ENCODE data around the gene PRKAR1B. TPM values are rescaled to one million over a fixed set of nuclear protein-coding genes. Genes with fewer than 3 reads are reported as not detected.

Gene PRKAR1B
- total RNA-seq, 1 experiment from 2014 or later = 51.7 TPM

DNA sequence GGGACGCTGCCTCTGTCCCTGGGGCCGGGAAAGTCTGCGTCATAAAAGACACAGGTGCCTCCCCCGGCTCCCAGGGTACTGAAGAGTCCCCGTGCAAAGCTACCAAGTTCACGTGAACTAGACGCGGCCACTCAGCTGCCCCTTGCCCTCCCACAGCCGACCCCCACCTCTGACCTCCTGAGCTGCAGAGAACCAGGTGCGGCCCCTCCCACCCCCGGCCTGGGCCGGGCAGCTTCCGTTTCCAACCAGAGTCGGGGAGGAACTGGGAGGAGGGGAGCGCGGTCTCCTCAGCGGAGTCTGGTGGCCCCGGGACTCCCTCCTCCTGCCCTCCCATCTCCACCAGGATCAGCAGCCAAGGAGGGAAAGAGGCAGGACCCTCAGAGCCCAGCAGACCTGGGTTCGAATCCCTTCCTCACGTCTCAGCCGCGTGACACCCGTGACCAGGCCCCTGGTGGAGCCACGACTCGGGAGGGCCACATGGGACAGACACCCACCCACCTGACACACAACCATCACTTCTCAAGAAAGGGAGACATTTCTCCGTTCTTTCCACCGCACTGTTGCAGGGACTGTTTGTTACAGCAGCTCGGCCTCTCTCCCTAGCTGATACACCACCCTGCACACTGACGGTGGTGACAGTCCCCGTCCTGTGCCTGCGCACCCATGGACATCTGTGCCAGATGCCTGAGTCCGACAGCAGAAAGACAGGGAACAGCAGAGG lies 170.1 kb downstream of the PRKAR1B start:
- Histone ChIP-seq H3K9me3 (ENCODE audit: insufficient read depth, low read depth) (no peaks in the 10 kb centered on the region), H3K4me3 (no peak overlapping the region), H3F3A (ENCODE audit: insufficient read depth, low read depth) (no peaks in the 10 kb centered on the region), H3K27me3 (ENCODE audit: insufficient read depth, low read depth) (no peaks in the 10 kb centered on the region), H3K4me1 (replicated peaks; ENCODE audit: insufficient read depth) (no peaks in the 10 kb centered on the region), H3K27ac (no peak overlapping the region), H3K4me2 (no peak overlapping the region), H3K36me3 (ENCODE audit: low read depth) (no peaks in the 10 kb centered on the region), H3K9me2 (ENCODE audit: insufficient read depth) (no peaks in the 10 kb centered on the region), H4K20me1 (ENCODE audit: insufficient read depth) (no peaks in the 10 kb centered on the region), H2AFZ (no peak overlapping the region), H3K79me2 (ENCODE audit: low read depth) (no peaks in the 10 kb centered on the region)
- DNase-seq = no peak
- ChIA-PET CTCF (no interaction called here), POLR2A (ENCODE audit: unreplicated experiment) (no interaction called here)
- no TSS peak for BruUV-seq (replicated peaks)
- TF ChIP-seq, protein P1, sequence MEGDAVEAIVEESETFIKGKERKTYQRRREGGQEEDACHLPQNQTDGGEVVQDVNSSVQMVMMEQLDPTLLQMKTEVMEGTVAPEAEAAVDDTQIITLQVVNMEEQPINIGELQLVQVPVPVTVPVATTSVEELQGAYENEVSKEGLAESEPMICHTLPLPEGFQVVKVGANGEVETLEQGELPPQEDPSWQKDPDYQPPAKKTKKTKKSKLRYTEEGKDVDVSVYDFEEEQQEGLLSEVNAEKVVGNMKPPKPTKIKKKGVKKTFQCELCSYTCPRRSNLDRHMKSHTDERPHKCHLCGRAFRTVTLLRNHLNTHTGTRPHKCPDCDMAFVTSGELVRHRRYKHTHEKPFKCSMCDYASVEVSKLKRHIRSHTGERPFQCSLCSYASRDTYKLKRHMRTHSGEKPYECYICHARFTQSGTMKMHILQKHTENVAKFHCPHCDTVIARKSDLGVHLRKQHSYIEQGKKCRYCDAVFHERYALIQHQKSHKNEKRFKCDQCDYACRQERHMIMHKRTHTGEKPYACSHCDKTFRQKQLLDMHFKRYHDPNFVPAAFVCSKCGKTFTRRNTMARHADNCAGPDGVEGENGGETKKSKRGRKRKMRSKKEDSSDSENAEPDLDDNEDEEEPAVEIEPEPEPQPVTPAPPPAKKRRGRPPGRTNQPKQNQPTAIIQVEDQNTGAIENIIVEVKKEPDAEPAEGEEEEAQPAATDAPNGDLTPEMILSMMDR (conservative IDR thresholded peaks at IDR 0.05) = no peak
- TF ChIP-seq EZH2 (IDR thresholded peaks at IDR 0.05; ENCODE audit: low read depth) = no peak
- intact Hi-C loops (cut with micrococcal nuclease; ENCODE audit: unreplicated experiment) = no loop called here

DNA sequence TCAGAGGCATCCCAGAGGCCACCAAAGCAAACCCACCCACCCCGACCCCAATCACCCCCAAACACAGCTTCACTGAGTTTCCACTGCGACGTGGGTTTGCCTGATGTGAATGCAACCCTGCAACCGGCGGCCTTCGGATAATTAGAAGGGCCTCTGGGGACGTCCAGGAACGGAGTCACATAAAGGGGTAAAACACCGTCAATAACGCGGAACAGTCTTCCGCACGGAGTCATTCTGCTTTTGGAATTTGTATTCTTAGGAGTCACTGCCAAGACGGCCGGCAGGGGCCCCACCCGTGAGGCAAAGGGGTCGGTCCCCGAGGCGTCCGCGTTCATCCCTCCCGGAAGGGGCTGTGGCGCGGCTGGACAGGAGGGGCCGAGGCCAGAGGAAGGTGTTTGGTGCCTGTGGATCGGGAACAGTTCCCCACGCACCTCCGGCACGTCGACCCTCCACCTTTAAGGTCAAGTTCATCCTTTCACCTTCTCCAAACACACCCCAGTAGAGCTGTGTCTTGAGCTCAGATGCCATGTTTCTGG lies 170.7 kb downstream of the PRKAR1B start:
- Histone ChIP-seq H3K4me3 (no peak overlapping the region), H3K4me1 (replicated peaks; ENCODE audit: insufficient read depth) (no peaks in the 10 kb centered on the region), H3K27ac (no peak overlapping the region), H3K9me2 (ENCODE audit: insufficient read depth) (no peaks in the 10 kb centered on the region), H3K36me3 (ENCODE audit: low read depth) (no peaks in the 10 kb centered on the region), H3K79me2 (ENCODE audit: low read depth) (no peaks in the 10 kb centered on the region), H3K9me3 (ENCODE audit: insufficient read depth, low read depth) (no peaks in the 10 kb centered on the region), H2AFZ (no peak overlapping the region), H3K27me3 (ENCODE audit: insufficient read depth, low read depth) (no peaks in the 10 kb centered on the region), H3K4me2 (no peak overlapping the region), H3F3A (ENCODE audit: insufficient read depth, low read depth) (no peaks in the 10 kb centered on the region), H4K20me1 (ENCODE audit: insufficient read depth) (no peaks in the 10 kb centered on the region)
- no peak for DNase-seq
- POLR2A ChIA-PET (ENCODE audit: unreplicated experiment) = no interaction called here
- TF ChIP-seq, protein P1 (conservative IDR thresholded peaks at IDR 0.05) = no peak
- TF ChIP-seq EZH2 (IDR thresholded peaks at IDR 0.05; ENCODE audit: low read depth) = no peak
- CTCF ChIA-PET = no interaction called here
- no TSS peak for BruUV-seq (replicated peaks)
- intact Hi-C loops (cut with micrococcal nuclease; ENCODE audit: unreplicated experiment) = no loop called here

DNA sequence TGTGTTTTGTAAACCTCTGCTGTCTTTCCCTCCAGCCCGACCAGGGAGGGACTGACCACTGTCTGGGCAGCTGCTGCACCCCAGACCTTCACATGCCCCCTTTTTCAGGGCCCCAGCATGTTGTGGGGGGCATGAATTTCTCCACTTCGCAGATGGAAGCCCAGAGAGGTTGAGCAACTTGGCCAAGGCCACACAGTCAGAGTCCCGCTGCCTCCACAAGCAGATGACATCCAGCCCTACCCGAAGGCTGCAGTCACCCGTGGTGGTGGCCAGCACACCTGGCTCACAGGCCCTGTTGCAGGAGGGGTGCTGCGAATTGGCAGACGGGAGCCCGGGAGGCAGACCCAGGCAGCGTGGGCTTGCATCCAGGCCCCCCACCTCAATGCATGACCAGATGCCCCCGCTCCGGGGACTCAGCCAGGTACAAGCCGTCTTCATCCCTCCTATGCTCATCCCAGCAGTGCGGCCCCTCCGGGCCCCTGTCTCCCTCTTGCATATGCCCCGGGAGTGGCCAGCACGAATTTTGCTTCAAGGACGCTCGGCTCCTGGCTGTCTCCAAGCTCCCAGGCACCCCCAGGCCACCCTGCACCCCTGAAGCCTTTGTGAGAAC lies 171.4 kb downstream of the PRKAR1B start:
- ChIA-PET POLR2A (ENCODE audit: unreplicated experiment) (no interaction called here), CTCF (no interaction called here)
- Histone ChIP-seq H3K27me3 (ENCODE audit: insufficient read depth, low read depth) (no peaks in the 10 kb centered on the region), H3K4me1 (replicated peaks; ENCODE audit: insufficient read depth) (no peaks in the 10 kb centered on the region), H3K4me3 (no peak overlapping the region), H4K20me1 (ENCODE audit: insufficient read depth) (no peaks in the 10 kb centered on the region), H2AFZ (no peak overlapping the region), H3K9me2 (ENCODE audit: insufficient read depth) (no peaks in the 10 kb centered on the region), H3K27ac (no peak overlapping the region), H3F3A (ENCODE audit: insufficient read depth, low read depth) (no peaks in the 10 kb centered on the region), H3K79me2 (ENCODE audit: low read depth) (no peaks in the 10 kb centered on the region), H3K4me2 (no peak overlapping the region), H3K36me3 (ENCODE audit: low read depth) (no peaks in the 10 kb centered on the region), H3K9me3 (ENCODE audit: insufficient read depth, low read depth) (no peaks in the 10 kb centered on the region)
- intact Hi-C loops (cut with micrococcal nuclease; ENCODE audit: unreplicated experiment) = no loop called here
- DNase-seq = no peak
- BruUV-seq (replicated peaks) = no TSS peak
- TF ChIP-seq, protein P1 (conservative IDR thresholded peaks at IDR 0.05) = no peak
- no peak for TF ChIP-seq EZH2 (IDR thresholded peaks at IDR 0.05; ENCODE audit: low read depth)

All from PC-9 (cell line).